ENCODE measurements around the gene UQCR11. TPM values are rescaled to one million over a fixed set of nuclear protein-coding genes. Genes with fewer than 3 reads are reported as not detected.

The UQCR11 gene
- total and polyA plus RNA-seq, 2 of the 4 experiments (the other 2 are of a cell fraction), result 29.2 to 177 TPM

GRCh38 chr19:1616875-1617274, 11.6 kb upstream of the UQCR11 start:
- Histone ChIP-seq H2AK5ac (ENCODE audit: low read depth, low read length) (no peak overlapping the region), H3K9me3 (ENCODE audit: control insufficient read depth, insufficient read depth, low read length) (no peaks in the 10 kb centered on the region), H3K18ac (ENCODE audit: low read depth, low read length) (no peak overlapping the region), H3K27ac (ENCODE audit: insufficient read depth, low read length) (no peak overlapping the region), H3K4me2 (ENCODE audit: low read depth, low read length) (no peak overlapping the region), H3K4me3 (ENCODE audit: insufficient read depth, low read depth, low read length) (no peak overlapping the region), H2BK15ac (ENCODE audit: low read depth, low read length) (no peak overlapping the region), H3K14ac (replicated peaks; ENCODE audit: low read depth, low read length) (no peak overlapping the region), H4K20me1 (ENCODE audit: insufficient read depth, low read length) (peaks cover 12% of the 10 kb centered on the region), H3K4ac (ENCODE audit: low read depth, low read length) (no peak overlapping the region), H2BK5ac (ENCODE audit: low read depth, low read length, poor library complexity, severe bottlenecking) (no peak overlapping the region), H3K36me3 (ENCODE audit: control insufficient read depth, insufficient read depth, low read length) (peaks cover 75% of the 10 kb centered on the region), H2BK120ac (ENCODE audit: low read depth, low read length) (no peak overlapping the region), H3K27me3 (ENCODE audit: control insufficient read depth, insufficient read depth, low read length) (no peaks in the 10 kb centered on the region), H2AK9ac (replicated peaks; ENCODE audit: low read depth, low read length, poor library complexity) (no peak overlapping the region), H3K23ac (ENCODE audit: low read depth, low read length) (no peak overlapping the region), H4K5ac (ENCODE audit: low read depth, low read length) (no peak overlapping the region), H3K9ac (ENCODE audit: low read depth, low read length) (no peak overlapping the region), H3K56ac (ENCODE audit: extremely low read depth, insufficient read depth, low read length) (no peak overlapping the region), H2AFZ (replicated peaks; ENCODE audit: low read length, poor library complexity) (no peak overlapping the region), H2BK20ac (ENCODE audit: low read depth, low read length) (no peak overlapping the region), H3K4me1 (ENCODE audit: control insufficient read depth, insufficient read depth, low read length) (no peaks in the 10 kb centered on the region), H3K9me1 (ENCODE audit: insufficient read depth, low read length) (no peaks in the 10 kb centered on the region), H4K91ac (ENCODE audit: insufficient read depth, low read depth, low read length) (no peak overlapping the region), H3K79me1 (ENCODE audit: low read depth in 1 of 2, low read length in 2 of 2) (peaks cover 5 to 20% of the 10 kb centered on the region in 2 experiments; a peak in 3 of 4 replicates), H4K8ac (ENCODE audit: low read depth in 2 of 2, low read length in 2 of 2) (no peak overlapping the region)
- BruUV-seq (replicated peaks), result no TSS peak
- 85% methylated on average over 2 of the region's 4 CpGs; no CpG with 5 or more reads in 1 of the 2 experiments for WGBS, 2 experiments (ENCODE audit: extremely low coverage in 2 of 2, insufficient read length in 1 of 2)
- ATAC-seq (ENCODE audit: low read depth) (no peak), DNase-seq (no peak)
- in situ Hi-C loops (cut with MboI; ENCODE audit: low sequenced_read_pairs) (no loop called here), dilution Hi-C loops (cut with HindIII; ENCODE audit: low sequenced_read_pairs, unreplicated experiment) (no loop called here), intact Hi-C loops (cut with micrococcal nuclease) (no loop called here)
- CTCF ChIA-PET, result interaction anchor here (0.7 kb wide), 1 partner anchor 349 kb away, joined by 3 read pairs; no protein-coding TSS in a partner anchor
- TF ChIP-seq ELK1 (IDR thresholded peaks at IDR 0.05; ENCODE audit: borderline replicate concordance, low read depth, low read length) (no peak), CHD1 (IDR thresholded peaks at IDR 0.05; ENCODE audit: low read depth, low read length) (no peak), MAFK (IDR thresholded peaks at IDR 0.05; ENCODE audit: low read depth, low read length) (no peak), SMC3 (IDR thresholded peaks at IDR 0.05; ENCODE audit: low read depth, low read length) (no peak), MXI1 (IDR thresholded peaks at IDR 0.05; ENCODE audit: borderline replicate concordance, low read depth, low read length) (no peak), CTCF (conservative IDR thresholded peaks at IDR 0.05; ENCODE audit: low read depth, low read length) (no peak), RFX5 (IDR thresholded peaks at IDR 0.05; ENCODE audit: low read depth, low read length) (no peak), BHLHE40 (IDR thresholded peaks at IDR 0.05; ENCODE audit: low read depth, low read length) (no peak), POLR2A (IDR thresholded peaks at IDR 0.05; ENCODE audit: low read depth, low read length) (no peak), USF2 (IDR thresholded peaks at IDR 0.05; ENCODE audit: low read depth, low read length) (no peak), RAD21 (IDR thresholded peaks at IDR 0.05; ENCODE audit: low read length) (no peak)
- POLR2A ChIA-PET (ENCODE audit: unreplicated experiment), result no interaction called here

All from IMR-90 (cell line).